ENCODE measurements around the gene CCSER2.
"Not testable (repeated sequence)": the region's sequence is repeated elsewhere in the genome, so short reads cannot be mapped to it uniquely, and the experiment has no call there.

Gene CCSER2

GRCh38 chr10:84456126-84456525, 127.7 kb downstream of the CCSER2 start:
- no peak for DNase-seq (ENCODE audit: low spot score)

GRCh38 chr10:84460520-84460919, 132.1 kb downstream of the CCSER2 start:
- DNase-seq (ENCODE audit: low spot score) = no peak

GRCh38 chr10:84469470-84469869, 141.1 kb downstream of the CCSER2 start:
- no peak for DNase-seq (ENCODE audit: low spot score)

GRCh38 chr10:84473136-84473535, 144.7 kb downstream of the CCSER2 start:
- no peak for DNase-seq (ENCODE audit: low spot score)

GRCh38 chr10:84477398-84478128, 149.2 kb downstream of the CCSER2 start:
- DNase-seq (ENCODE audit: low spot score) = no peak

- no peak for DNase-seq (ENCODE audit: low spot score)
Measured at GRCh38 chr10:84478151-84478550, 149.8 kb downstream of the CCSER2 start.

- no peak for DNase-seq (ENCODE audit: low spot score)
Measured at GRCh38 chr10:84478679-84479078, 150.3 kb downstream of the CCSER2 start.

GRCh38 chr10:84484541-84484940, 156.2 kb downstream of the CCSER2 start:
- no peak for DNase-seq (ENCODE audit: low spot score)

GRCh38 chr10:84493361-84493760, 165.0 kb downstream of the CCSER2 start:
- DNase-seq (ENCODE audit: low spot score) = no peak

GRCh38 chr10:84493951-84494848, 165.8 kb downstream of the CCSER2 start:
- no peak for DNase-seq (ENCODE audit: low spot score)

GRCh38 chr10:84494849-84495180, 166.4 kb downstream of the CCSER2 start:
- no peak for DNase-seq (ENCODE audit: low spot score)

GRCh38 chr10:84497978-84498377, 169.6 kb downstream of the CCSER2 start:
- no peak for DNase-seq (ENCODE audit: low spot score)

GRCh38 chr10:84499039-84499438, 170.7 kb downstream of the CCSER2 start:
- not testable (repeated sequence) for DNase-seq (ENCODE audit: low spot score)

GRCh38 chr10:84499846-84500245, 171.5 kb downstream of the CCSER2 start:
- DNase-seq (ENCODE audit: low spot score) = no peak

GRCh38 chr10:84510121-84510520, 181.7 kb downstream of the CCSER2 start:
- DNase-seq (ENCODE audit: low spot score) = no peak

GRCh38 chr10:84511106-84511505, 182.7 kb downstream of the CCSER2 start:
- no peak for DNase-seq (ENCODE audit: low spot score)

- no peak for DNase-seq (ENCODE audit: low spot score)
Measured at GRCh38 chr10:84511709-84512285, 183.4 kb downstream of the CCSER2 start.

- DNase-seq (ENCODE audit: low spot score) = no peak
Measured at GRCh38 chr10:84517554-84517953, 189.2 kb downstream of the CCSER2 start.

GRCh38 chr10:84519235-84519634, 190.8 kb downstream of the CCSER2 start:
- no peak for DNase-seq (ENCODE audit: low spot score)

GRCh38 chr10:84521013-84521412, 192.6 kb downstream of the CCSER2 start:
- no peak for DNase-seq (ENCODE audit: low spot score)

- no peak for DNase-seq (ENCODE audit: low spot score)
Measured at GRCh38 chr10:84521468-84521867, 193.1 kb downstream of the CCSER2 start.

GRCh38 chr10:84522612-84523462, 194.4 kb downstream of the CCSER2 start:
- DNase-seq (ENCODE audit: low spot score) = no peak
